A549 (cell line): ENCODE results near the gene C4orf51. TPM values are rescaled to one million over a fixed set of nuclear protein-coding genes. Genes with fewer than 3 reads are reported as not detected.

ENCODE experiments used
- ATAC-seq, 2 experiments: fragments of 200-7000 bp in 1 of 2; fragments of >200 bp in 1 of 2; cut with Nextera tagmentation in 1 of 2; cut with Tn5 transposase in 1 of 2; 3 replicates each; pipeline versions ENCODE4 v1.8.0 to v1.9.1; 2018 to 2020; ENCODE audit warnings: mild to moderate bottlenecking in 1 of 2, moderate library complexity in 1 of 2
- CTCF ChIA-PET: fragments of 300-600 bp; sonication (Branson Sonifier 250); formaldehyde crosslinking; extraction: SDS; loops from one replicate; lab custom pipeline; 2021; ENCODE audit warnings: antibody characterized with exemption, inconsistent platforms; lab: Yijun Ruan, JAX
- POLR2A ChIA-PET: fragments of 350-600 bp; formaldehyde crosslinking; extraction: SDS; loops from one replicate; lab custom pipeline; 2021; ENCODE audit warnings: antibody characterized with exemption, inconsistent platforms; lab: Yijun Ruan, JAX
- DNase-seq, 2 experiments: peaks; one replicate each; pipeline versions ENCODE4 v3.0.0 to v3.0.0-alpha.2; 2011 to 2016; ENCODE audit warnings: low read depth in 1 of 2, low spot score in 1 of 2
- FAIRE-seq: peaks from 2 replicates; lab custom pipeline; 2011; peaks lifted over from hg19 to GRCh38; lab: Jason Lieb, UNC
- H3K27ac ChIP-seq, 2 experiments: fragments of >200 bp; sonication (Bioruptor Twin); formaldehyde crosslinking; 3 replicates each; pipeline ENCODE4 v1.5.1; 2016 to 2017
- H3K4me1 ChIP-seq: fragments of >200 bp; sonication (Bioruptor Twin); formaldehyde crosslinking; 3 replicates; pipeline ENCODE4 v1.6.1; 2016
- H3K4me2 ChIP-seq: fragments of >200 bp; sonication (Bioruptor Twin); formaldehyde crosslinking; 3 replicates; pipeline ENCODE4 v1.6.1; 2016
- H3K4me3 ChIP-seq: fragments of >200 bp; sonication (Bioruptor Twin); formaldehyde crosslinking; 3 replicates; pipeline ENCODE4 v1.5.1; 2016
- H3K9me3 ChIP-seq: fragments of >200 bp; sonication (Bioruptor Twin); formaldehyde crosslinking; 3 replicates; pipeline ENCODE4 v1.6.1; 2016
- BCL3 ChIP-seq: fragments of >200 bp; sonication (Bioruptor Twin); formaldehyde crosslinking; IDR thresholded peaks from 3 replicates; pipeline ENCODE4 v1.6.1; 2016
- CHD2 ChIP-seq: fragments of 150-350 bp; IDR thresholded peaks from 2 replicates; pipeline ENCODE4 v1.6.1; 2014; ENCODE audit warnings: low read length; ENCODE audit not compliant: partially characterized antibody
- ESRRA ChIP-seq: fragments of 150-350 bp; IDR thresholded peaks from 2 replicates; pipeline ENCODE4 v1.6.1; 2014; ENCODE audit warnings: mild to moderate bottlenecking, low read length, borderline replicate concordance
- FOXS1 ChIP-seq: fragments of 250-450 bp; sonication (Bioruptor Pico); IDR thresholded peaks from 2 replicates; pipeline ENCODE4 v1.5.0; 2020; ENCODE audit warnings: mild to moderate bottlenecking, moderate library complexity
- HDAC2 ChIP-seq: fragments of 200-600 bp; sonication (generic); IDR thresholded peaks from 2 replicates; pipeline ENCODE4 v1.6.1; 2016
- HEYL ChIP-seq: fragments of 250-450 bp; sonication (Bioruptor Pico); IDR thresholded peaks from 2 replicates; pipeline ENCODE4 v1.8.0; 2021; ENCODE audit warnings: mild to moderate bottlenecking, moderate library complexity
- HOXB13 ChIP-seq: fragments of 250-450 bp; sonication (Bioruptor Pico); IDR thresholded peaks from 2 replicates; pipeline ENCODE4 v1.5.0; 2020; ENCODE audit warnings: low read depth, mild to moderate bottlenecking, moderate library complexity
- MAFK ChIP-seq: fragments of 450-650 bp; IDR thresholded peaks from 2 replicates; pipeline ENCODE4 v1.6.1; 2014; ENCODE audit not compliant: partially characterized antibody
- MAZ ChIP-seq: fragments of 150-350 bp; IDR thresholded peaks from 2 replicates; pipeline ENCODE4 v1.6.1; 2014; ENCODE audit warnings: antibody characterized with exemption, low read depth, low read length, borderline replicate concordance
- NR3C1 ChIP-seq: fragments of >200 bp; sonication (Bioruptor Twin); formaldehyde crosslinking; IDR thresholded peaks from 3 replicates; pipeline ENCODE4 v1.6.1; 2017
- PBX3 ChIP-seq: IDR thresholded peaks from 2 replicates; pipeline ENCODE4 v1.6.1; 2012
- PHF8 ChIP-seq: fragments of 200-600 bp; sonication (generic); IDR thresholded peaks from 2 replicates; pipeline ENCODE4 v1.6.1; 2016; ENCODE audit warnings: low read depth, mild to moderate bottlenecking, antibody characterized with exemption, moderate library complexity, borderline replicate concordance
- POLR2AphosphoS2 ChIP-seq: conservative IDR thresholded peaks from 2 replicates; pipeline ENCODE4 v1.6.1; 2012; ENCODE audit warnings: low read length, improper control_type of control experiment, inconsistent platforms
- REST ChIP-seq: fragments of 200-600 bp; sonication (generic); IDR thresholded peaks from 2 replicates; pipeline ENCODE4 v1.6.1; 2016; ENCODE audit warnings: antibody characterized with exemption, mild to moderate bottlenecking, moderate library complexity
- SMC3 ChIP-seq: fragments of >200 bp; sonication (Bioruptor Twin); formaldehyde crosslinking; IDR thresholded peaks from 3 replicates; pipeline ENCODE4 v1.6.1; 2018; ENCODE audit warnings: inconsistent platforms
- USF2 ChIP-seq: fragments of 450-650 bp; IDR thresholded peaks from 2 replicates; pipeline ENCODE4 v1.6.1; 2014; ENCODE audit warnings: antibody characterized with exemption
- ZFP36 ChIP-seq: fragments of 450-650 bp; IDR thresholded peaks from 2 replicates; pipeline ENCODE4 v1.6.1; 2014; ENCODE audit warnings: borderline replicate concordance; ENCODE audit not compliant: partially characterized antibody
- WGBS: methylation state at CpG from one replicate; pipeline ENCODE4 v1.1.6; 2017; ENCODE audit errors: missing lambda C conversion rate; 5-methylcytosine and 5-hydroxymethylcytosine counted together
- polyA plus RNA-seq, 4 experiments: library from polyadenylated mRNA; depleted of rRNA in 3 of 4; stranded (reverse); fragments of >200 nt; fragmentation: RNase III in 1 of 4; extraction: RNeasy Plus Mini Kit Qiagen cat#74134 plus additional on column Dnase treatment in 1 of 4; gene quantifications; 2 replicates in 3 of 4; 3 replicates in 1 of 4; pipeline ENCODE4 v1.2.3, GENCODE V29; 2011 to 2017

C4orf51 gene
- polyA plus RNA-seq, 2 of the 4 experiments (the other 2 are of a cell fraction): not detected

GRCh38 chr4:145766273-145766672 is 86.3 kb downstream of the C4orf51 start:
- FAIRE-seq: no peak
- no peak for ATAC-seq
- Histone ChIP-seq H3K4me3 (no peak overlapping the region), H3K27ac (no peak overlapping the region), H3K4me2 (no peak overlapping the region), H3K9me3 (no peaks in the 10 kb centered on the region), H3K4me1 (no peaks in the 10 kb centered on the region)
- DNase-seq: no peak
- TF ChIP-seq BCL3 (no peak), FOXS1 (no peak), REST (no peak), PBX3 (no peak), HDAC2 (no peak), CHD2 (no peak), ZFP36 (no peak), HOXB13 (CRISPR knock-in tag) (no peak), USF2 (no peak), PHF8 (no peak), NR3C1 (no peak), POLR2AphosphoS2 (no peak), SMC3 (no peak), ESRRA (no peak)
- ChIA-PET POLR2A (no interaction called here), CTCF (no interaction called here)
- WGBS: 96% methylated on average over 5 of the region's 5 CpGs

- POLR2A ChIA-PET: no interaction called here
- CTCF ChIA-PET: interaction anchor here (1.4 kb wide), 1 partner anchor 150 kb away, joined by 3 read pairs; the partner anchor contains the start of gene MMAA
- no peak overlapping the region for H3K4me2 ChIP-seq
- H3K9me3 ChIP-seq: no peaks in the 10 kb centered on the region
- FAIRE-seq (no peak), DNase-seq (no peak), ATAC-seq (no peak)
- 91% methylated on average over 2 of the region's 2 CpGs for WGBS
- TF ChIP-seq MAFK (no peak), HEYL (CRISPR knock-in tag) (no peak), MAZ (no peak), REST (no peak), ESRRA (no peak)
- no peak overlapping the region for H3K27ac ChIP-seq
- no peak overlapping the region for H3K4me3 ChIP-seq
- no peaks in the 10 kb centered on the region for H3K4me1 ChIP-seq
Observed at GRCh38 chr4:145769450-145770037, 89.6 kb downstream of the C4orf51 start.
